ENCODE data around the gene IQGAP3. TPM values are rescaled to one million over a fixed set of nuclear protein-coding genes. Genes with fewer than 3 reads are reported as not detected.

The IQGAP3 gene
- polyA plus RNA-seq, 1 of the 3 experiments (the other 2 are of a cell fraction) = 15.6 TPM

GRCh38 chr1:156598731-156599432 is 26.5 kb upstream of the IQGAP3 start:
- ChIA-PET CTCF (interaction anchor here (0.7 to 4.4 kb wide), 6 partner anchors 10 to 217 kb away, joined by 3 to 21 read pairs (median 5); no protein-coding TSS in a partner anchor), POLR2A (interaction anchor here (0.8 to 1.1 kb wide), 2 partner anchors 10 to 98 kb away, joined by 3 to 4 read pairs; no protein-coding TSS in a partner anchor)
- 94% methylated on average over 4 of the region's 4 CpGs for WGBS (ENCODE audit: low lambda C conversion rate)

More at GRCh38 chr1:156598731-156599432, 26.5 kb upstream of the IQGAP3 start:
- TF ChIP-seq MXI1 (IDR thresholded peaks at IDR 0.05; ENCODE audit: low read depth, low read length) (no peak), SMC3 (IDR thresholded peaks at IDR 0.05; ENCODE audit: low read depth, low read length) (no peak), RCOR1 (IDR thresholded peaks at IDR 0.05; ENCODE audit: low read length) (no peak), ZBTB33 (IDR thresholded peaks at IDR 0.05; ENCODE audit: borderline replicate concordance, low read depth) (no peak), CHD2 (IDR thresholded peaks at IDR 0.05; ENCODE audit: low read length, partially characterized antibody) (no peak), NRF1 (IDR thresholded peaks at IDR 0.05; ENCODE audit: low read depth, low read length) (no peak), CTCF (IDR thresholded peaks at IDR 0.05) (no peak), YY1 (IDR thresholded peaks at IDR 0.05; ENCODE audit: low read depth) (no peak)
- no peak overlapping the region for H3K4me3 ChIP-seq (ENCODE audit: low read depth in 2 of 2, low read length in 1 of 2)
- H3F3A ChIP-seq (replicated peaks; ENCODE audit: insufficient read depth) = peaks cover 19% of the 10 kb centered on the region
- no peaks in the 10 kb centered on the region for H4K20me1 ChIP-seq (ENCODE audit: insufficient read depth)
- peaks cover 32% of the 10 kb centered on the region for H3K79me2 ChIP-seq (ENCODE audit: insufficient read depth)
- no peaks in the 10 kb centered on the region for H3K9me2 ChIP-seq
- no peak overlapping the region for H2AFZ ChIP-seq (ENCODE audit: low read depth)
- peaks cover 47 to 50% of the 10 kb centered on the region in 2 experiments for H3K36me3 ChIP-seq (replicated peaks in 1 of 2; ENCODE audit: control insufficient read depth in 1 of 2, insufficient read depth in 2 of 2, low read length in 1 of 2)
- no peak overlapping the region for H3K9ac ChIP-seq
- peaks cover 6 to 9% of the 10 kb centered on the region in 2 experiments; a peak in 2 of 4 replicates for H3K4me1 ChIP-seq (ENCODE audit: control insufficient read depth in 1 of 2, insufficient read depth in 2 of 2, low read depth in 1 of 2, low read length in 1 of 2)
- H3K27me3 ChIP-seq (ENCODE audit: insufficient read depth) = no peaks in the 10 kb centered on the region
- no peak overlapping the region for H3K27ac ChIP-seq (ENCODE audit: low read depth in 2 of 2, low read length in 1 of 2)
- no peak for DNase-seq
- no peak overlapping the region for H3K4me2 ChIP-seq
- H3K9me3 ChIP-seq = no peaks in the 10 kb centered on the region
